Measurements from ENCODE around the gene S1PR4. TPM values are rescaled to one million over a fixed set of nuclear protein-coding genes. Genes with fewer than 3 reads are reported as not detected.

S1PR4 gene
- total RNA-seq, 1 experiment from 2014 or later = 0.28 TPM

GRCh38 chr19:3179739-3180293 is 1.2 kb downstream of the S1PR4 start:
- DNase-seq (ENCODE audit: low spot score) (no peak), ATAC-seq (no peak)
- TF ChIP-seq CBFB (CRISPR knock-in tag; IDR thresholded peaks at IDR 0.05; ENCODE audit: low read depth) = no peak
- TF ChIP-seq IRF2 (CRISPR knock-in tag; IDR thresholded peaks at IDR 0.05; ENCODE audit: borderline replicate concordance, low read depth) = no peak
- TF ChIP-seq JUN (CRISPR knock-in tag; IDR thresholded peaks at IDR 0.05) = no peak
- TF ChIP-seq HMGXB4 (CRISPR knock-in tag; IDR thresholded peaks at IDR 0.05) = no peak
- TF ChIP-seq SP1 (CRISPR knock-in tag; conservative IDR thresholded peaks at IDR 0.05) = no peak
- no peak for TF ChIP-seq NR2C2 (CRISPR knock-in tag; IDR thresholded peaks at IDR 0.05)
- TF ChIP-seq AFF4 (CRISPR knock-in tag; IDR thresholded peaks at IDR 0.05; ENCODE audit: borderline replicate concordance) = no peak
- TF ChIP-seq CREM (CRISPR knock-in tag; IDR thresholded peaks at IDR 0.05) = no peak
- TF ChIP-seq NFATC4 (CRISPR knock-in tag; IDR thresholded peaks at IDR 0.05) = no peak
- no peak for TF ChIP-seq ZNF281 (CRISPR knock-in tag; IDR thresholded peaks at IDR 0.05)
- no peak for TF ChIP-seq PRDM15 (CRISPR knock-in tag; IDR thresholded peaks at IDR 0.05)
- TF ChIP-seq MAX (CRISPR knock-in tag; IDR thresholded peaks at IDR 0.05) = no peak
- TF ChIP-seq ZNF232 (CRISPR knock-in tag; IDR thresholded peaks at IDR 0.05) = no peak

More at GRCh38 chr19:3179739-3180293, 1.2 kb downstream of the S1PR4 start:
- POLR2A ChIA-PET = no interaction called here
- no peak overlapping the region for H3K27ac Mint-ChIP-seq
- H3K4me3 Mint-ChIP-seq = no peak overlapping the region
- CTCF ChIA-PET = no interaction called here
- no peaks in the 10 kb centered on the region for H3K27me3 Mint-ChIP-seq (ENCODE audit: low read depth)
- no peaks in the 10 kb centered on the region for H3K4me1 Mint-ChIP-seq
- H3K9me3 Mint-ChIP-seq = no peaks in the 10 kb centered on the region
- no peaks in the 10 kb centered on the region for H3K36me3 Mint-ChIP-seq
